GM18861 (cell line): ENCODE measurements around the gene RAD17.
"Not testable (repeated sequence)": the region's sequence is repeated elsewhere in the genome, so short reads cannot be mapped to it uniquely, and the experiment has no call there.

Source experiments
- ATAC-seq: cut with Tn5 transposase; IDR thresholded peaks from one replicate; pipeline ENCODE4 v1.9.1; 2021; ENCODE audit not compliant: unreplicated experiment

The RAD17 gene, protein sequence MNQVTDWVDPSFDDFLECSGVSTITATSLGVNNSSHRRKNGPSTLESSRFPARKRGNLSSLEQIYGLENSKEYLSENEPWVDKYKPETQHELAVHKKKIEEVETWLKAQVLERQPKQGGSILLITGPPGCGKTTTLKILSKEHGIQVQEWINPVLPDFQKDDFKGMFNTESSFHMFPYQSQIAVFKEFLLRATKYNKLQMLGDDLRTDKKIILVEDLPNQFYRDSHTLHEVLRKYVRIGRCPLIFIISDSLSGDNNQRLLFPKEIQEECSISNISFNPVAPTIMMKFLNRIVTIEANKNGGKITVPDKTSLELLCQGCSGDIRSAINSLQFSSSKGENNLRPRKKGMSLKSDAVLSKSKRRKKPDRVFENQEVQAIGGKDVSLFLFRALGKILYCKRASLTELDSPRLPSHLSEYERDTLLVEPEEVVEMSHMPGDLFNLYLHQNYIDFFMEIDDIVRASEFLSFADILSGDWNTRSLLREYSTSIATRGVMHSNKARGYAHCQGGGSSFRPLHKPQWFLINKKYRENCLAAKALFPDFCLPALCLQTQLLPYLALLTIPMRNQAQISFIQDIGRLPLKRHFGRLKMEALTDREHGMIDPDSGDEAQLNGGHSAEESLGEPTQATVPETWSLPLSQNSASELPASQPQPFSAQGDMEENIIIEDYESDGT

DNA sequence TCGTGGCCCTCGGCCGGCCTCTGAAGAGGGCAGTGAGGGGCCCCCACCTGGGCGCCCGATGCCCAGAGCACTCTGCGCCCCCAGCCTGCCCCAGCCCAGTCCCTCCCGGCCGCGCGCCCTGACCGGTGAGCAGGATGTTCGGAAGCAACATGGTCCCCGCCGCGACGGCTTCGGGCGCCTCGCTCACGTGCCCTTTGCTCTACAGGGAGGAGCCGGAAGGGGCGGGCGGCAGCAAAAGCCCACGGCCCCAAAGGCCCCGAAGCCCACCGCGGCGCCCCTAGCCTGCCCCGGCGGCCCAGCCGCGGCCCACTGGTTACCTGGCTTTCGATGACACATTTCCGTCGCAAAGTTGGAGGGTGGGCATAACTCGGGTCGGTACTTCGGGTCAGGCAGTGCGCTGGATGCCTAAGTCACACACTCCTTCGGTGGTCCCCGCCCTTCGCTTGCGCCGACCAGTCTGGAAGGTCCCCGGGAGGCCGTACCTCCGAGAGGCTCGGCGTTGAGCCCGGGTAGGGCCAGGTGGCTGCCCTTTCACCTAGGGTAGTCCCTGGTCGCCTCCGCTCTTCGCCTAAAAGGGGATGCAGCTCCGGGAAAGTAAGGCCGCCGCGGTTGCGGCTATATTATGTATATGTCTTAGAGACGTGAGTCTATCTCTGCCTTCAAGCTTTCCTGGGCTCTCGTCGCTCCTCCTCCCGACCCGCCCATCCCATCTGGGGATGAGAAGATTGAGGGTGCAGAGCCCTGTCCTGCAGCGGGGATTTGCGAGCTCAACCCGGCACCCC, at the start of gene RAD17, which contains the start of the genes AK6 and TAF9:
TSS of gene RAD17 (plus strand) at position 479 of the 782 bp plus-strand sequence. CDS start 2,391 bp downstream, outside the sequence.
TSS of gene AK6 (minus strand) at position 181 of the 782 bp plus-strand sequence. CDS start at position 151, 30 bp downstream.
TSS of gene TAF9 (minus strand) at position 181 of the 782 bp plus-strand sequence. CDS start 3,783 bp downstream, outside the sequence.
- ATAC-seq = peak; percentile 85

DNA sequence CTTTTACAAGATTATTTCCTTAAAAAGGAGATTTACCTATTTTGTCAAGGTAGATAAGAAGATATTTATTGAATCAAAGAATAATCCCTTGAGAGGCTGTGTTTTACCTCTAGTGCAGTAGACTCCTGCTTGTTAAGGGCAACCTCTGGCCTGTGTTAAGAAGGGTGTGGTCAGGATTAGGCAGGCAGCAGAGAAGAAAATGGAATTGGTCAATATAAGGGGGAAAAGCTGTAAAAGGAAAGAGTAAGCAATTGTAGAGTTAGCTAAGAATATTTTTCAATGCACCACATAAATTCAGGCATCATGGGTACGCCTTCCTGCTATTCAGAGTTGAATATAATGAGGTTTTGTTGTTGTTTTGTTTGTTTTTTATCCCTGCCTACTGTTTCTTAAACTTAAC, 43.3 kb upstream of the RAD17 start:
- no peak for ATAC-seq

DNA sequence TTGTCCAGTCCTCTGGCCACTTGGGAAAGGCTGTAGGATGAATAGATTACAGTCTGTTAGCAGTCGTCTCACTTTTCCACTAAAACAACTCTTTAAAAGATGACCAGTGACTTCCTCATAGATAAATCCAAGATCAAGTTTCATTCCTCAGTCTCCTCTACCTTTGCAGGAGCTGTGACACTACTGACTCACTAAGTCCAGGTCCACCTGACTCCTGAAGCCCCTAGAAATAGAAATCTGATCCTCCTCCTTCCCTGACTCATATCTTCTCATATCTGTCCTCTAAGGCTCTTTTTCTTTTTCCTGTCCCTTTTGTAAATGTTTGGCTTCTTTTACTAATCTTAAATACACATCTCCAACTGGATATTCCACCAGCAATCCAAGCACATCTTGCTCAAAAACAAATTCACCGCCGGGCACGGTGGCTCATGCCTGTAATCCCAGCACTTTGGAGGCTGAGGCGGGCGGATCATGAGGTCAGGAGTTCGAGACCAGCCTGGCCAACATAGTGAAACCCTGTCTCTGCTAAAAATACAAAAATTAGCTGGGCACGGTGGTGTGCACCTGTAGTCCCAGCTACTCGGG, 39.6 kb upstream of the RAD17 start:
- ATAC-seq = no peak

DNA sequence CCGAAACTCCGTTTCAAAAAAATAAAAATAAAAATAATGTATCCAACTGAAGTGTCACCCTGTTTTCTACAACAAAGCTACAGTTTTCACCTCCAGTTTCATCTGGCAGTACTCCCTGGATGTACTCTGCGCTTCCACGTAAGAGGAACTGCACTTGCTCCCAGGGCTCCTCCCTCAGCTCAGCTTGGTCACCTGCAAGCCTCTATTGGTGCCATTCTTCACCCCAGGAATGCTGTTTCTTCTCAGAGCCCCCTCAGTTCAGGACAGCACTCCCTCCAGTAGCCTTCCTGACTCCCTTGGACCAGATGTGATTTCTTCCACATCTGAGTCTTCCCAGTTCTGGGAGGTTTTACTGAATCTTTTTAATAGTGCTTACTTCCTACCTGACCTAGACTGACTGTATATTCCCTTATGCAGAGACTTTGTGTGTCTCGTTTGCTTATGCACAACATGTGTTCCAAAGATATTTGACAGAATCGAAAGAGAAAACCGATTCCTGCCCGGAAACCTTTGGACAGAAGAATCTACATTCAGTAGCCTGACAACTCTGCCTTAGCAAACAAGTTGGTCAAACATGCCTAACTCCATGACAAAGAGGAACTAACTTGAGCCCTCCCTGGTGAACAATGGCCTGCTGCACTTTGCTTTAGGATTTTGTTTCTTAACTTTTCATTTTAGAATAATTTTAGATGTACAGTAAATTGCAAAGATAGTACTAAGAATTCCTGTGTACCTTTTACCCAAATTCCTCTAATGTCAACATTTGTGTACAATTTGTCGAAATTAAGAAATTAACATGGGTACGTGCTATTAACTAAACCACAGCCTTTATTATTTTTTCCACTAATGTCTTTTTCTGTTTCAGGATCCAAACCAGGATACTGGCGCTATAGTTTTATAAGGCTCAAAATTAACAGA, 37.8 kb upstream of the RAD17 start:
- no peak for ATAC-seq

DNA sequence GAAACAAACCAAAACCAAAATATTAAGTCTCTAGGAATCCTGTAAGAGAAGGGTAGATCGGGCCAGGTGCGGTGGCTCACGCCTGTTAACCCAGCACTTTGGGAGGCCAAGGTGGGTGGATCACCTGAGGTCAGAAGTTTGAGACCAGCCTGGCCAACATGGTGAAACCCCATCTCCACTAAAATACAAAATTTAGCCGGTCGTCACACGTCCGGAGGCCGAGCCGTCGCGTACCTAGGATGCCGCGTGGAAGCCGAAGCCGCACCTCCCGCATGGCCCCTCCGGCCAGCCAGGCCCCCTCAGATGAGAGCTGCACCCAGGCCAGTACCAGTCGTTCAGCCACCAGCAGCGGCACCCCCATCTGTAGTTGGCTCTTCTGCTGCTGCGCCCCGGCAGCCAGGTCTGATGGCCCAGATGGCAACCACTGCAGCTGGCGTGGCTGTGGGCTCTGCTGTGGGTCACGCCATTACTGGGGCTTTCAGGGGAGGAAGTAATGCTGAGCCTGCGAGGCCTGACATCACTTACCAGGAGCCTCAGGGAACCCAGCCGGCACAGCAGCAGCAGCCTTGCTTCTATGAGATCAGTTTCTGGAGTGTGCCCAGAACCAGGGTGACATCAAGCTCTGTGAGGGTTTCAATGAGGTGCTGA, 35.8 kb upstream of the RAD17 start:
- ATAC-seq = not testable (repeated sequence)

DNA sequence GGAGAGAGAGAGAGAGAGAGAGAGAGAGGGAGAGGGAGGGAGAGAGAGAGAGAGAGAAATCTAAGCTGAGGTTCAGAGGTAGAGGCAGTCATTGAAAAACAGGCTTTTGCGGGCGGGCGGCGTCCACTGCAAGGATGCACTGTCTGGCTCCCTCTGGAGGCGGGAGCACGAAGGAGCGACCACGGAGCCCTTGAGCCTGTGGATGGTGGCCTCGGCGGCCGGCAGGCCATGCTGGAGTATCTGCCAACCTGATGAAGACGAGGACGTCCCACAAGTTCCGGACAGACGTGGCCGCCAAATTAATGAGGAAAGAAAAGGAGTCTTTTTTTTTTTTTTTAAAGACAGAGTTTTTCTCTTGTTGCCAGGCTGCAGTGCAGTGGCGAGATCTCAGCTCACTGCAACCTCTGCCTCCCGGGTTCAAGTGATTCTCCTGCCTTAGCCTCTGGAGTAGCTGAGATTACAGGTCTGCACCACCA, 34.8 kb upstream of the RAD17 start:
- ATAC-seq = peak; percentile 59

DNA sequence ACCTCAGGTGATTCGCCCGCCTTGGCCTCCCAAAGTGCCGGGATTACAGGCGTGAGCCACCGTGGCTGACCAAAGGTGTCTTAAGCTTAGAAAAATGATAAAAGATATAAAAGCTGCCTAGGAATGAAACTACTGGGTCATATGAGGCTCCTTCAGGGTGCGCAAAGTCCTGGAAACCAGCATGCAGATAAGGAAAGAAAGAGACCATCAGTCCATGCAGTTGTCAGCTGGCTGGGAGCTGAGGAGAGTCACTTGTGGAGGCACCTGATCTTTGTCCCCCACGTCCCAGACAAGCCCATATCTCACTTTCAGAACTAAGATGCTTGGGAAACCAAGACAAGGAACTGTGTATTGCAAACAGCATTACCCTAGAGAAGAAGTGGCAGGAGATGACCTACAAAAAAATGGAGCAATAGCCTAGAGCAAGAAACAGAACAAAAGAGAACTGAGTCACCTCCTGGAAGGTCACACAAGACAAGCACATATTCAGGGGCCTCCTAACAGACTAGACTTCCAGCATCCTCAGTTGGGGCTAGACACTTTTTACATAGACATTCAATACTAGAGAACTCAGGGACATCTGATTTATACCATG, 34.2 kb upstream of the RAD17 start:
- ATAC-seq = no peak

DNA sequence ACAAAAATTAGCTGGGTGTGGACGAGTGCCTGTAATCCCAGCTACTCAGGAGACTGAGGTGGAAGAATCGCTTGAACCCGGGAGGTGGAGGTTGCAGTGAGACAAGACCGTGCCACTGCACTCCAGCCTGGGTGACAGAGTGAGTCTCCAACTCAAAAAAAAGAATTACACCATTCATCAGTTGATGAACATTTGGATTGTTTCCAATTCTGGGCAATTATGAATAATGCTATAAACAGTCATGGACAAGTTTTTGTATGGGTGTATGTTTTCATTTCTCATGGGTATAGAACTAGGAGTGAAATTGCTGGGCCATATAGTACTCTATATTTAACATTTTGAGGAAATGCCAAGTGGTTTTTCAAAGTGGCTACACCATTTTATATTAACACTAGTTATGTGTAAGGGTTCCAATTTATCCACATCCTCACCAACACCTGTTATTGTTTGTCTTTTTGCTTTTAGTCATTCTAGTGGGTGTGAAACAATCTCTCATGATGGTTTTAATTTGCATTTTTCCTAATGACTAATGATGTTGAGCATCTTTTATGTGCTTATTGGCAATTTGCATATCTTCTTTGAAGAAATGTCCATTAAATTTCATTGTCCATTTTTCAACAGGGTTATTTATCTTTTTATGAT, 28.0 kb upstream of the RAD17 start:
- no peak for ATAC-seq

DNA sequence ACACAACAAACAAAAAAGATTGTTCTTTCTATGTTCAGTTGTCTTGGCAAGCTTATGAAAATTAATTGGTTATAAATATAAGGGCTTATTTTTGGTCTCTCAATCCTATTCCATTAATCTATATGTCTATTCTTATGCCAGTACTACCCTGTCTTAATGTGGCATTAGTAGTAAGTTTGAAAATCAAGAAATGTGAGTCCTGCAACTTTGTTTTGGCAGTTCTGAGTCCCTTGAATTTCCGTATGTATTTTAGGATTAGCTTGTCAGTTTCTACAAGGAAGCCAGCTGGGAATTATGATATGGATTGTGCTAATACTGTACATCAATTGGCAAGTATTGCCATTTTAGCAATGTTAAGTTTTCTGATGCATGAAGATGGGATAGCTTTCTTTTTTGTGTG, 26.5 kb upstream of the RAD17 start:
- ATAC-seq = no peak

DNA sequence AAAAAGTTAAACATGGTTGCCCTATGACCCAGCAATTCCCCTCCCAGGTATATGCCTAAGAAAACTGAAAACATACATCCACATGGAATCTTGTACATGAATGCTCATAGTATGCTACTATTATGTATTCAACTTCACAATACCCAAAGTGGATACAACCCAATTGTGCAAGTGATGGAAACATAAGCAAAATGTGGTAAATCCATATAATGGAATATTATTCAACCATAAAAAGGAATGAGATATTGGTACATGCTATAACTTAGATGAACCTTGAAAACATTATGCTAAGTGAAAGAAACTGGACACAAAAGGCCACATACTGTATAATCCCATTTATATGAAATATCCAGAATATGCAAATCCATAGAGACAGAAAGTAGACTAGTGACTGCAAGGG, 19.0 kb upstream of the RAD17 start:
- no peak for ATAC-seq

DNA sequence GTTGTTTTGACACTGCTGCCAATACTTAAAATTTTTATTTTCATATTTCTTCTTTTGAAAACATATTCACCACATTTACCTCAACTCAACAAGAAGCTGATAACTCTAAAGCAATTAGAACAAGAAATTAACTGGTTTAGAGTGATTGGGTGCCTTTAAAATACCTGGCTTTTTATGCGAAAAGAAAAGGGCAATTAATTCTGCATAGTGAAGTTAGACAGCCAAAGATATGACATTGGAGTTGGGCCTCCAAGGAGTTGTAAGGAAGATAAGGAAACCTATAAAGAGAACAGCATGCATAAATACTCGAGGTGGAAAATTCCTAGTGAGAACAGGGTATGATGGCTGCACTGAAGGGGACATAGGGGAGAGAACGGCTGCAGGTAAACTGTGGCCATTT, 9.9 kb upstream of the RAD17 start:
- no peak for ATAC-seq

DNA sequence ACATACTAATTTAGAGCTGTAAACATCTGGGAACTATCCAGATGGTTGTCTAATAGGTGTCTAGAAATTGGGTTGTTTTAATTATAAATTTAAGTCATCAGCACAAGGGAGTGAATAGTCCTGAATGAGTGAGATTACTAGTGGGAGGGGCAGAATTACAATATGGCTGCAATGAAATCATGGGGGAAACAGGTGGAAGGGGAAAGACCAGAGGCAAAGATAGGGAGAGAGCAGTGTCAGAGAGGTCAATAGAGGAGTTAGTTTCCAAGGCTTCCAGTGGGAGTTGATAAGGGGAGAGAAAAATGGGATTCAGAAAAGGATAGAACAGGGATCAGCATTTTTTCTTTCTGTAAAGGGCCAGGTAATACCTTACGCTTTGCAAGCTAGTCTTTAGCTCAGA, 9.2 kb upstream of the RAD17 start:
- no peak for ATAC-seq

DNA sequence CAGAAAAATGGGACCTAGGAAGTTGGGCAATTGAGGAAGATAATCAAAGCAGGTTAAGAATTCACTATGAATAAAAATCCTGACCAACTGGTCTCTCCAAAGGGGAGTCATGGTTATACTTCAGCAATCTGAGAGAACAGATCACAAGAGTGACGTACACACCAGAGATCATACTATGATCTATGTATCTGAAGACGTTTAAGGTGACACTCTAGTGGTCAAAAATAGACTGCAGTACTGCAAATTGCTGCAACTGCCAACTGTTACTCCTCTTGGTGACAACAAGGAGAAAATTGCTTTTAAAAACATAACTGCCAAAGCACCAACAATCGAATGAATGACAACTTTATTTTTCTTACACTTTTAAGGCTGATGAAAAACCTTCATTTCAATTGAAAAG, 5.2 kb upstream of the RAD17 start:
- ATAC-seq = peak; percentile 44

DNA sequence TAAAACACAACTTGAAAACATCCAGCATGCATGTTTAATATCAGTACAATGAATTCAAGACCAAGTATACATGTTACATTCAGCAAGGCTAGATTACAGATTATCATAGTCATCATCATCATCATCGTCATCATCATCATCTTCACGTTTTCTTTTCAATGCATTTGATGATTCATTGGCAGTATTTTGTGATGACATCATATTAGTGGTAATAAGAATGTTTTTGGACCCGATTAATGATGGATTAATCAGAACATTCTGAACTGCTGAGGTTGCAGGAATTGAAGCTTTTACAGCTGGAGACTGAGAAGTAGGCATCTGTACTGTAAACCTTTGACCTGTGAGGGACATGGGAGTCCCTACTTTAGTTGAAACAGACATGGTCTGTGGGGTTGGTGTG, 4.8 kb upstream of the RAD17 start:
- no peak for ATAC-seq

DNA sequence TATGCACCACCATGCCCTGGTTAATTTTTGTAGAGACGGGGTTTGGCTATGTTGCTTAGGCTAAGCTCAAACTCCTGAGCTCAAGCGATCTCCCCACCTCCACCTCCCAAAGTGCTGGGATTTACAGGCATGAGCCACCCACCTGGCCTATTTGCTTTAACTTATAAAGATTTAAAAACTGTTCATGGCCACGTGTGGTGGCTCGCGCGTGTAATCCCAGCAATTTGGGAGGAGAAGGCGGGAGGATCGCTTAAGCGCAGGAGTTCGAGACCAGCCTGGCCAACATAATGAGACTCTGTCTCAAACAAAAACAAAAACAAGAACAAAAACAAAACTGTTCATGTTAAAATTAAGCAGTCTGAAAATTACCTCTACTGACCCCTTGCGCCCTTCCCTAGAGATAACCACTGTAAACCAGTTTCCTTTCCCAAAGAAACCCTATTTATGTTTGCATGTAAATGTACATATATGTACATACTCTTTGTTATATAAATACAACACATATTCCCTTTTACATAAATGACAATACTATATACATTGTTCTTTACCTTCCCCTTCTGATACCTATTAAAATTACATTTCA, 1.8 kb upstream of the RAD17 start:
- no peak for ATAC-seq

DNA sequence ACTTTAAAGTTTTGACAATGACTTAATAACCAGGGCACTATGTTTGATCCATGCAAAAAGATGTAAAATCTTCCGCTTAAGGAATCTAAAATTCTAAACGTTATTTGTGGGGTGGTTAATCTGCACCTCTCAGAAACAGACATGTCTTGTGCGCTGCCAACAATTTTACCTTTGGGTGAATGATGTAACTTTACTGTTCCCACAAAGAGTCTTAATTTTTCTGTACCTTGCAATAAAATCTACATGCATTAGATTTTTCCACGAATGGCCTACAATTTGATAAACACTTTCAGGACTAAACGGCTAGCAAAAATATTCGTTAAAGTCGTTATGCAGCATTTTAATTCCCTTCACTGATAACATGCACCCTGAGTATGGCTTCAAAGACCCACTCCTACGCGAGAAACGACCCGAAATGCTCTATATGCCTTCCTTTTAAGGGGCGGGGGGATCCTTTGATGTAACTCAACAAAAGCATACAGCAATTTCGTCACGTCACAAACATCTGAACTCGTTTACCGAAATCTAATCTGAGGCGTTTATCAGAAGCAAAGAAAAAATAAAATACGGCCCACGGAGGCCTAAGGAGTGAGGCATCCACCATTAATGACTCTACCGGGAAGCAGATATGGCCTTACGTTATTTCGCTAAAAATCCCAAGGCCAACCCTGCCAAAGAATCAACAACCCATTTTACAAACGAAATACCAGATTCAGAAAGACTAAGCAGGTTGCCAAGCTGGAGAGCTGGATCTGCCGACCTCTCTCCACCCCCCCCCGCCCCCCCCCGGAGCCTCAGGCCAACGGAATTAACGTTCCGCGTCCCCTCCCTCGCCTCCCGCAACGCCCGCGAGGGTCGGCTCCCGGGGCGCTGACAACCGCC, 919 bp upstream of the RAD17 start:
- no peak for ATAC-seq

DNA sequence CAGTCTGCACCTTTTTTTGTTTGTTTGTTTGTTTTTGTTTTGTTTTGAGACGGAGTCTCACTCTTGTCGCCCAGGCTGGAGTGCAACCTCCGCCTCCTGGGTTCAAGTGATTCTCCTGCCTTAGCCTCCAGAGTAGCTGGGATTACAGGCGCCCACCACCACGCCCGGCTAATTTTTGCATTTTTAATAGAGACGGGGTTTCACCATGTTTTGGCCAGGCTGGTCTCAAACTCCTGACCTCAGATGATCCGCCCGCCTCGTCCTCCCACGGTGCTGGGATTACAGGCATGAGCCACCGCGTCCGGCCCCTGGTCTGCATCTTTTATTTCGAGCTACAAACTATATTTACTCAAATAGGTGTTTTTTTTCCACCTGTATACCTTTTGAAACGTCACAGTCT, 717 bp downstream of the RAD17 start:
- not testable (repeated sequence) for ATAC-seq
